Tibial artery (tissue), 4 donors: ENCODE measurements around the gene DAZAP1.

ENCODE experiments used
- DNase-seq, 2 donors: peaks; one replicate each; pipeline ENCODE4 v3.0.0-alpha.2; 2019
- H3K27ac ChIP-seq, 2 donors: fragments of 200-600 bp; sonication (generic) in 1 of 2; 1 replicate in 1 of 2; 2 replicates in 1 of 2; pipeline ENCODE4 v1.5.1; 2018 to 2019; ENCODE audit warnings: mild to moderate bottlenecking in 1 of 2
- H3K27me3 ChIP-seq, 2 donors: fragments of 200-600 bp; sonication (generic) in 1 of 2; one replicate each; pipeline versions ENCODE4 v1.5.1 to v1.6.0; 2016 to 2019
- H3K36me3 ChIP-seq, 3 donors: fragments of 200-600 bp; sonication (generic) in 2 of 3; one replicate each; pipeline ENCODE4 v1.5.1; 2016 to 2019; ENCODE audit warnings: mild to moderate bottlenecking in 2 of 3
- H3K4me1 ChIP-seq, 4 donors: fragments of 200-600 bp; sonication (generic) in 2 of 4; 1 replicate in 3 of 4; 2 replicates in 1 of 4; pipeline ENCODE4 v1.5.1; 2016 to 2019
- H3K4me3 ChIP-seq, 2 donors: fragments of 200-600 bp; sonication (generic) in 1 of 2; 1 replicate in 1 of 2; 2 replicates in 1 of 2; pipeline ENCODE4 v1.5.1; 2018 to 2019; ENCODE audit warnings: mild to moderate bottlenecking in 2 of 2
- H3K9me3 ChIP-seq, 3 donors: fragments of 200-600 bp; sonication (generic) in 1 of 3; one replicate each; pipeline ENCODE4 v1.5.1; 2016 to 2019
- intact Hi-C: fragments of 100-400 bp; cut with DNase I; formaldehyde crosslinking; loops from one replicate; pipeline ENCODE4 v1.15.0; 2023; ENCODE audit warnings: low total_unique reads
- TF ChIP-seq, protein P1 (sequence below), 2 experiments: fragments of 200-600 bp in 1 of 2; fragments of 450-650 bp in 1 of 2; IDR thresholded peaks; one replicate each; pipeline ENCODE4 v1.5.1; 2017 to 2019; ENCODE audit warnings: antibody characterized with exemption in 2 of 2, mild to moderate bottlenecking in 1 of 2, moderate library complexity in 1 of 2

Gene DAZAP1

GRCh38 chr19:1431759-1432506 lies 24.5 kb downstream of the DAZAP1 start:
- Histone ChIP-seq H3K27me3 (no peaks in the 10 kb centered on the region), H3K9me3 (no peaks in the 10 kb centered on the region), H3K36me3 (peaks cover 67 to 89% (median 77%) of the 10 kb centered on the region in 3 donors), H3K27ac (no peak overlapping the region), H3K4me3 (no peak overlapping the region), H3K4me1 (no peaks in the 10 kb centered on the region)
- intact Hi-C loops, result no loop called here
- no peak for DNase-seq
- TF ChIP-seq, protein P1, sequence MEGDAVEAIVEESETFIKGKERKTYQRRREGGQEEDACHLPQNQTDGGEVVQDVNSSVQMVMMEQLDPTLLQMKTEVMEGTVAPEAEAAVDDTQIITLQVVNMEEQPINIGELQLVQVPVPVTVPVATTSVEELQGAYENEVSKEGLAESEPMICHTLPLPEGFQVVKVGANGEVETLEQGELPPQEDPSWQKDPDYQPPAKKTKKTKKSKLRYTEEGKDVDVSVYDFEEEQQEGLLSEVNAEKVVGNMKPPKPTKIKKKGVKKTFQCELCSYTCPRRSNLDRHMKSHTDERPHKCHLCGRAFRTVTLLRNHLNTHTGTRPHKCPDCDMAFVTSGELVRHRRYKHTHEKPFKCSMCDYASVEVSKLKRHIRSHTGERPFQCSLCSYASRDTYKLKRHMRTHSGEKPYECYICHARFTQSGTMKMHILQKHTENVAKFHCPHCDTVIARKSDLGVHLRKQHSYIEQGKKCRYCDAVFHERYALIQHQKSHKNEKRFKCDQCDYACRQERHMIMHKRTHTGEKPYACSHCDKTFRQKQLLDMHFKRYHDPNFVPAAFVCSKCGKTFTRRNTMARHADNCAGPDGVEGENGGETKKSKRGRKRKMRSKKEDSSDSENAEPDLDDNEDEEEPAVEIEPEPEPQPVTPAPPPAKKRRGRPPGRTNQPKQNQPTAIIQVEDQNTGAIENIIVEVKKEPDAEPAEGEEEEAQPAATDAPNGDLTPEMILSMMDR (IDR thresholded peaks at IDR 0.05), result no peak

- H3K4me3 ChIP-seq, result no peak overlapping the region
- H3K27me3 ChIP-seq, result no peaks in the 10 kb centered on the region
- intact Hi-C loops, result no loop called here
- no peaks in the 10 kb centered on the region for H3K9me3 ChIP-seq
- no peaks in the 10 kb centered on the region for H3K4me1 ChIP-seq
- H3K27ac ChIP-seq, result no peak overlapping the region
- H3K36me3 ChIP-seq, result peaks cover 67 to 83% (median 73%) of the 10 kb centered on the region in 3 donors
- DNase-seq, result no peak
- TF ChIP-seq, protein P1 (IDR thresholded peaks at IDR 0.05), result no peak
These were observed 25.1 kb downstream of the DAZAP1 start for GRCh38 chr19:1432507-1432887.

GRCh38 chr19:1433119-1434039 lies 26.0 kb downstream of the DAZAP1 start:
- Histone ChIP-seq H3K36me3 (peaks cover 64 to 75% (median 67%) of the 10 kb centered on the region in 3 donors), H3K4me3 (no peak overlapping the region), H3K9me3 (no peaks in the 10 kb centered on the region), H3K27me3 (no peaks in the 10 kb centered on the region), H3K4me1 (peaks cover 0 to 3% (median 0%) of the 10 kb centered on the region in 4 donors), H3K27ac (no peak overlapping the region)
- TF ChIP-seq, protein P1 (IDR thresholded peaks at IDR 0.05), result no peak
- intact Hi-C loops, result no loop called here
- DNase-seq, result no peak

DNA sequence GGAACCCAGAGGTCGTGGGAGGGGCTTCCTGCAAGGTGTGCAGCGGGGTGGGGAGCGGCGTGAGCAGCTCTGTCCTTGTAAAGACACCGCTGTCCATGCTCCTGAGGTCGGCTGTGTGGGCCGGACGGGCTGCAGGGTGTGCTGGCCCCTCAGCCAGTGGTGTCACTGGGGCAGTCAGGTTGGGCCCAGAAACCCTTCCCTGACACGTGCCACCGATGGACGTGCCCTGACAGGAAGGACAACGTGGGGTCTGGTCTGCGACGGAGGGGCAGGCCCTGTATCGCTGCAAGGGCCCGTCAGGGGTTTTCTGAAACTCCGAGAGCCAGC lies 26.6 kb downstream of the DAZAP1 start:
- Histone ChIP-seq H3K9me3 (no peaks in the 10 kb centered on the region), H3K27me3 (no peaks in the 10 kb centered on the region), H3K4me1 (peaks cover 0 to 6% (median 3%) of the 10 kb centered on the region in 4 donors), H3K4me3 (no peak overlapping the region), H3K27ac (no peak overlapping the region), H3K36me3 (peaks cover 58 to 69% (median 63%) of the 10 kb centered on the region in 3 donors)
- TF ChIP-seq, protein P1 (IDR thresholded peaks at IDR 0.05), result no peak
- intact Hi-C loops, result no loop called here
- no peak for DNase-seq

GRCh38 chr19:1434577-1435060 lies 27.2 kb downstream of the DAZAP1 start:
- intact Hi-C loops, result no loop called here
- H3K4me3 ChIP-seq, result no peak overlapping the region
- no peak for DNase-seq
- H3K4me1 ChIP-seq, result peaks cover 0 to 12% (median 9%) of the 10 kb centered on the region in 4 donors
- TF ChIP-seq, protein P1 (IDR thresholded peaks at IDR 0.05), result no peak
- H3K27me3 ChIP-seq, result no peaks in the 10 kb centered on the region
- no peak overlapping the region for H3K27ac ChIP-seq
- peaks cover 54 to 66% (median 59%) of the 10 kb centered on the region in 3 donors for H3K36me3 ChIP-seq
- no peaks in the 10 kb centered on the region for H3K9me3 ChIP-seq
